HG03575 (cell line): ENCODE data around the gene AIP.

Experiments
- ATAC-seq: cut with Tn5 transposase; IDR thresholded peaks from one replicate; pipeline ENCODE4 v1.9.1; 2021; ENCODE audit not compliant: unreplicated experiment, insufficient number of reproducible peaks, low FRiP score; ENCODE audit errors: extremely low read depth

The AIP gene

GRCh38 chr11:67520856-67521824, 38.3 kb downstream of the AIP start:
- ATAC-seq = no peak

- no peak for ATAC-seq
These were observed 39.1 kb downstream of the AIP start for GRCh38 chr11:67521924-67522323.

GRCh38 chr11:67522338-67522737, 39.5 kb downstream of the AIP start:
- no peak for ATAC-seq

GRCh38 chr11:67522844-67523555, 40.2 kb downstream of the AIP start, which contains the start of gene CABP2:
Gene CABP2 (minus strand): TSS chr11:67523446. CDS start chr11:67523326, 120 bp downstream.
- no peak for ATAC-seq

- ATAC-seq = no peak
These were observed 41.0 kb downstream of the AIP start for GRCh38 chr11:67523556-67524479.

GRCh38 chr11:67524480-67524808, 41.6 kb downstream of the AIP start:
- no peak for ATAC-seq

- ATAC-seq = no peak
These were observed 42.6 kb downstream of the AIP start for GRCh38 chr11:67525275-67525976.

- ATAC-seq = no peak
These were observed 45.5 kb downstream of the AIP start for GRCh38 chr11:67528376-67528775.

- ATAC-seq = no peak
These were observed 47.4 kb downstream of the AIP start for GRCh38 chr11:67530282-67530592.

GRCh38 chr11:67532889-67533288, 50.1 kb downstream of the AIP start:
- no peak for ATAC-seq

GRCh38 chr11:67534070-67534679, 51.3 kb downstream of the AIP start:
- ATAC-seq = no peak

GRCh38 chr11:67535561-67535960, 52.7 kb downstream of the AIP start:
- ATAC-seq = no peak

GRCh38 chr11:67538306-67538705, 55.5 kb downstream of the AIP start:
- no peak for ATAC-seq

- no peak for ATAC-seq
These were observed 56.1 kb downstream of the AIP start for GRCh38 chr11:67538823-67539505.

GRCh38 chr11:67539550-67539949, 56.7 kb downstream of the AIP start:
- no peak for ATAC-seq
